ENCODE data around the gene NDUFS6. TPM values are rescaled to one million over a fixed set of nuclear protein-coding genes. Genes with fewer than 3 reads are reported as not detected.

NDUFS6 gene
- total RNA-seq, 1 experiment from 2014 or later = 72.8 TPM

GRCh38 chr5:1836891-1837880, 36.0 kb downstream of the NDUFS6 start:
- no peak for DNase-seq (ENCODE audit: low spot score)
- Histone ChIP-seq H3K9me3 (ENCODE audit: low read depth, low read length, poor library complexity, severe bottlenecking) (no peaks in the 10 kb centered on the region), H3K27ac (ENCODE audit: low read depth, low read length, poor library complexity, severe bottlenecking) (no peak overlapping the region), H3K4me3 (ENCODE audit: low read depth, low read length, poor library complexity, severe bottlenecking) (no peak overlapping the region), H3K36me3 (ENCODE audit: insufficient read depth, low read length, poor library complexity, severe bottlenecking) (no peaks in the 10 kb centered on the region), H3K4me1 (ENCODE audit: insufficient read depth, low read length, poor library complexity, severe bottlenecking) (no peaks in the 10 kb centered on the region), H3K27me3 (replicated peaks; ENCODE audit: insufficient read depth, low read depth, low read length, poor library complexity) (peaks cover 5% of the 10 kb centered on the region)
- intact Hi-C loops (cut with micrococcal nuclease; ENCODE audit: unreplicated experiment) = no loop called here
- BruUV-seq (replicated peaks) = no TSS peak
- CTCF ChIA-PET = no interaction called here
- TF ChIP-seq EZH2 (IDR thresholded peaks at IDR 0.05; ENCODE audit: borderline replicate concordance, low read depth, low read length, poor library complexity, severe bottlenecking) = no peak
- no peak for TF ChIP-seq CTCF (conservative IDR thresholded peaks at IDR 0.05; ENCODE audit: low read depth, low read length)
- POLR2A ChIA-PET (ENCODE audit: low non-redundant PET) = no interaction called here

GRCh38 chr5:1838013-1838412, 36.8 kb downstream of the NDUFS6 start:
- intact Hi-C loops (cut with micrococcal nuclease; ENCODE audit: unreplicated experiment) = no loop called here
- POLR2A ChIA-PET (ENCODE audit: low non-redundant PET) = no interaction called here
- DNase-seq (ENCODE audit: low spot score) = no peak
- Histone ChIP-seq H3K27me3 (replicated peaks; ENCODE audit: insufficient read depth, low read depth, low read length, poor library complexity) (peaks cover 5% of the 10 kb centered on the region), H3K4me3 (ENCODE audit: low read depth, low read length, poor library complexity, severe bottlenecking) (no peak overlapping the region), H3K27ac (ENCODE audit: low read depth, low read length, poor library complexity, severe bottlenecking) (no peak overlapping the region), H3K9me3 (ENCODE audit: low read depth, low read length, poor library complexity, severe bottlenecking) (no peaks in the 10 kb centered on the region), H3K36me3 (ENCODE audit: insufficient read depth, low read length, poor library complexity, severe bottlenecking) (no peaks in the 10 kb centered on the region), H3K4me1 (ENCODE audit: insufficient read depth, low read length, poor library complexity, severe bottlenecking) (no peaks in the 10 kb centered on the region)
- CTCF ChIA-PET = no interaction called here
- TF ChIP-seq EZH2 (IDR thresholded peaks at IDR 0.05; ENCODE audit: borderline replicate concordance, low read depth, low read length, poor library complexity, severe bottlenecking) = no peak
- BruUV-seq (replicated peaks) = no TSS peak

- BruUV-seq (replicated peaks) = no TSS peak
- Histone ChIP-seq H3K4me3 (ENCODE audit: low read depth, low read length, poor library complexity, severe bottlenecking) (no peak overlapping the region), H3K36me3 (ENCODE audit: insufficient read depth, low read length, poor library complexity, severe bottlenecking) (no peaks in the 10 kb centered on the region), H3K27ac (ENCODE audit: low read depth, low read length, poor library complexity, severe bottlenecking) (no peak overlapping the region), H3K9me3 (ENCODE audit: low read depth, low read length, poor library complexity, severe bottlenecking) (no peaks in the 10 kb centered on the region), H3K4me1 (ENCODE audit: insufficient read depth, low read length, poor library complexity, severe bottlenecking) (no peaks in the 10 kb centered on the region), H3K27me3 (replicated peaks; ENCODE audit: insufficient read depth, low read depth, low read length, poor library complexity) (peaks cover under 1% of the 10 kb centered on the region)
- TF ChIP-seq EZH2 (IDR thresholded peaks at IDR 0.05; ENCODE audit: borderline replicate concordance, low read depth, low read length, poor library complexity, severe bottlenecking) (no peak), CTCF (conservative IDR thresholded peaks at IDR 0.05; ENCODE audit: low read depth, low read length) (no peak)
- POLR2A ChIA-PET (ENCODE audit: low non-redundant PET) = no interaction called here
- CTCF ChIA-PET = no interaction called here
- no peak for DNase-seq (ENCODE audit: low spot score)
- intact Hi-C loops (cut with micrococcal nuclease; ENCODE audit: unreplicated experiment) = no loop called here
These were observed 38.9 kb downstream of the NDUFS6 start for GRCh38 chr5:1840071-1840547.
